GM19468 (cell line): ENCODE results near the gene PLPPR1.

Experiments
- ATAC-seq: cut with Tn5 transposase; IDR thresholded peaks from one replicate; pipeline ENCODE4 v1.9.1; 2021; ENCODE audit warnings: mild to moderate bottlenecking, moderate library complexity, moderate number of reproducible peaks; ENCODE audit not compliant: unreplicated experiment; ENCODE audit errors: extremely low read depth

PLPPR1 gene

GRCh38 chr9:101369286-101369685 is 340.8 kb downstream of the PLPPR1 start:
- no peak for ATAC-seq

- ATAC-seq: no peak
These were observed 341.5 kb downstream of the PLPPR1 start for GRCh38 chr9:101369884-101370531.

GRCh38 chr9:101371813-101372212 is 343.3 kb downstream of the PLPPR1 start:
- no peak for ATAC-seq

GRCh38 chr9:101372327-101373118 is 344.0 kb downstream of the PLPPR1 start:
- no peak for ATAC-seq
